Prostate gland (tissue), 2 donors: ENCODE measurements around the gene SNRPN. TPM values are rescaled to one million over a fixed set of nuclear protein-coding genes. Genes with fewer than 3 reads are reported as not detected.
A peak's percentile ranks its signal among the peaks of the same experiment; 100 is the strongest.

Source experiments
- DNase-seq: peaks from one replicate; pipeline ENCODE4 v3.0.0-alpha.2; 2019; ENCODE audit warnings: low spot score
- H3K27ac ChIP-seq, 2 donors: fragments of 200-600 bp; sonication (generic); 2 replicates each; pipeline ENCODE4 v1.5.1; 2017 to 2019
- H3K27me3 ChIP-seq: fragments of 200-600 bp; sonication (generic); replicated peaks from 2 replicates; pipeline ENCODE4 v1.5.1; 2019; ENCODE audit not compliant: insufficient read depth
- H3K36me3 ChIP-seq, 2 donors: fragments of 200-600 bp; sonication (generic); 1 replicate in 1 of 2; 2 replicates in 1 of 2; pipeline versions ENCODE4 v1.5.1 to v1.8.1; 2017 to 2019
- H3K4me1 ChIP-seq: fragments of 200-600 bp; sonication (generic); replicated peaks from 2 replicates; pipeline ENCODE4 v1.5.1; 2019
- H3K4me3 ChIP-seq, 2 donors: fragments of 200-600 bp; sonication (generic); 2 replicates each; pipeline ENCODE4 v1.5.1; 2017 to 2019
- H3K9me3 ChIP-seq: fragments of 200-600 bp; sonication (generic); 2 replicates; pipeline ENCODE4 v1.5.1; 2017
- POLR2A ChIP-seq: fragments of 450-650 bp; IDR thresholded peaks from one replicate; pipeline ENCODE4 v1.6.1; 2016; ENCODE audit warnings: antibody characterized with exemption, mild to moderate bottlenecking
- POLR2AphosphoS5 ChIP-seq: sonication (generic); formaldehyde crosslinking; IDR thresholded peaks from one replicate; pipeline ENCODE4 v1.6.1; 2017; ENCODE audit warnings: antibody characterized with exemption
- WGBS: methylation state at CpG from one replicate; pipeline ENCODE4 v1.1.5; 2018; 5-methylcytosine and 5-hydroxymethylcytosine counted together
- intact Hi-C: fragments of 100-400 bp; cut with DNase I; formaldehyde crosslinking; loops from one replicate; pipeline ENCODE4 v1.14.2; 2022
- total RNA-seq, 2 donors: library from RNA; depleted of rRNA; stranded (reverse); fragments of >200 nt; gene quantifications; one replicate each; pipeline ENCODE4 v1.1.0, GENCODE V29; 2016
- TF ChIP-seq, protein P1 (sequence below), 4 experiments: fragments of 200-600 bp in 2 of 4; fragments of 450-650 bp in 2 of 4; sonication (generic) in 2 of 4; IDR thresholded peaks; 1 replicate in 3 of 4; 2 replicates in 1 of 4; pipeline ENCODE4 v1.5.1; 2016 to 2019; ENCODE audit warnings: antibody characterized with exemption in 4 of 4, mild to moderate bottlenecking in 2 of 4, moderate library complexity in 2 of 4

Gene SNRPN
- total RNA-seq, 2 donors from 2014 or later: 312 to 514 TPM

DNA sequence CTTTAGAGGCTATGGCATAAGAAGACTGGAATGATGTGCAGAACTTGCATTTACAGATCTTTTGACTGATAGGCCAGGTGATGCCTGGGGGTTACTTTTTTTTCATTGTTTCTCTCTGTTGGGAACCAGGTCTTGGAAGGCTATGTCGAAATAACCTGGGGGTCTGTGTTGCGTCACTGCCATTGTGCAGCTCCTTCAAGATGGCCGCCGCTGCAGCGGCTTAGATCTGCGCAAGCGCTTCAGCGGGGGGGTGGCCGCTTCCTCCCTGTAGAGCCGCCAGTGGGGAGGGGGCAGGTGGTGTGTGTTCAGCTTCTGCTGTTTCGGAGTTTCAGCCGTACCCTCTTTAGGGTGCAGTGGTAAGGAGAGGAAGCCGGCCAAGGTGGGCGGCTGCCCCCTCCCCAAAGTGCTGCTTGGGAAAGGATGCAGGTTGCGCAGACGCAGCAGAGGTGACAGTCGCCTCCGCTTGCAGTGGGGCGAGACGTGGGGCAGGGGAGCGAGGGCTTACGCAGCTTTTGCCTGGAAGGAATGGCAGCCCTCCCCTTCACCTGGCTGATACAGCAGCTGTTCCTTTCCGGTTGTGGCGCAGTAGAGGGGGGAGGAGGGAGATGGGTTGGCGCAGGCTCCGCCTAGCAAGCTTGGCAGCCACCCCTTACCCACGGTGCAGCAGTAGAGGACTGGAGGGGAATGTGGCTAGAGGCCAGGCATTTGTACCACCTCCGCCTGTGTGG, 1.5 kb downstream of the SNRPN start:
- Histone ChIP-seq H3K4me1 (no peaks in the 10 kb centered on the region), H3K27me3 (no peaks in the 10 kb centered on the region), H3K4me3 (peak overlapping the region; percentile 61 to 65), H3K27ac (peak overlapping the region; percentile 80 to 90), H3K36me3 (no peaks in the 10 kb centered on the region), H3K9me3 (no peaks in the 10 kb centered on the region)
- intact Hi-C loops: loop anchor here (5.0 kb wide), 1 partner anchor 481 kb away; the partner anchor contains the start of gene UBE3A
- 44% methylated on average over 28 of the region's 28 CpGs for WGBS
- DNase-seq: peak; percentile 75
- TF ChIP-seq POLR2A (peak; percentile 16), POLR2AphosphoS5 (peak; percentile 66)
- TF ChIP-seq, protein P1, sequence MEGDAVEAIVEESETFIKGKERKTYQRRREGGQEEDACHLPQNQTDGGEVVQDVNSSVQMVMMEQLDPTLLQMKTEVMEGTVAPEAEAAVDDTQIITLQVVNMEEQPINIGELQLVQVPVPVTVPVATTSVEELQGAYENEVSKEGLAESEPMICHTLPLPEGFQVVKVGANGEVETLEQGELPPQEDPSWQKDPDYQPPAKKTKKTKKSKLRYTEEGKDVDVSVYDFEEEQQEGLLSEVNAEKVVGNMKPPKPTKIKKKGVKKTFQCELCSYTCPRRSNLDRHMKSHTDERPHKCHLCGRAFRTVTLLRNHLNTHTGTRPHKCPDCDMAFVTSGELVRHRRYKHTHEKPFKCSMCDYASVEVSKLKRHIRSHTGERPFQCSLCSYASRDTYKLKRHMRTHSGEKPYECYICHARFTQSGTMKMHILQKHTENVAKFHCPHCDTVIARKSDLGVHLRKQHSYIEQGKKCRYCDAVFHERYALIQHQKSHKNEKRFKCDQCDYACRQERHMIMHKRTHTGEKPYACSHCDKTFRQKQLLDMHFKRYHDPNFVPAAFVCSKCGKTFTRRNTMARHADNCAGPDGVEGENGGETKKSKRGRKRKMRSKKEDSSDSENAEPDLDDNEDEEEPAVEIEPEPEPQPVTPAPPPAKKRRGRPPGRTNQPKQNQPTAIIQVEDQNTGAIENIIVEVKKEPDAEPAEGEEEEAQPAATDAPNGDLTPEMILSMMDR (IDR thresholded peaks at IDR 0.05): no peak

DNA sequence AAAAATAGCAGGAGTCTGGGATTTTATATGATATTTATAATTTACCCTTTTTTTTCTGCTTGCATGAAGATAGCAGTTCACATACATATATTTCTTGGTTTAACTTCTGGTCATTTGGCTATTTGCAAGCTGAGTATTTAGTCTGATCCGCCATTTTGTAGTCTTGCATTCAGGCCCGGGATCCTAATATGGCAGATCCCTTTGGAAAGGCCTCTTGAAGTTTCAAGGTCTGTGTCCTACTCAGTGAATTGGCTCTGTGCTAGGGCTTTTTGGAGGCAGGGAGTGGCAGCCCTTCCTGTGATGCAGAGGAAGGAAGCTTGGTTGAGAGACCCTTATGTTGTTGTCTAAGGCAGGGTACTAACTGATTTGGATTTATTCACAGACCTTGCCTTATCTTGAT, 2.9 kb downstream of the SNRPN start:
- intact Hi-C loops: loop anchor here (5.0 kb wide), 1 partner anchor 480 kb away; the partner anchor contains the start of gene UBE3A
- H3K27ac ChIP-seq: no peak overlapping the region
- peak overlapping the region in 1 of 2 donors; percentile 61 for H3K4me3 ChIP-seq
- H3K9me3 ChIP-seq: no peaks in the 10 kb centered on the region
- 79% methylated on average over 2 of the region's 2 CpGs for WGBS
- TF ChIP-seq POLR2A (no peak), POLR2AphosphoS5 (no peak)
- TF ChIP-seq, protein P1 (IDR thresholded peaks at IDR 0.05): no peak
- H3K36me3 ChIP-seq: no peaks in the 10 kb centered on the region
- DNase-seq: no peak
- H3K4me1 ChIP-seq: no peaks in the 10 kb centered on the region
- no peaks in the 10 kb centered on the region for H3K27me3 ChIP-seq

DNA sequence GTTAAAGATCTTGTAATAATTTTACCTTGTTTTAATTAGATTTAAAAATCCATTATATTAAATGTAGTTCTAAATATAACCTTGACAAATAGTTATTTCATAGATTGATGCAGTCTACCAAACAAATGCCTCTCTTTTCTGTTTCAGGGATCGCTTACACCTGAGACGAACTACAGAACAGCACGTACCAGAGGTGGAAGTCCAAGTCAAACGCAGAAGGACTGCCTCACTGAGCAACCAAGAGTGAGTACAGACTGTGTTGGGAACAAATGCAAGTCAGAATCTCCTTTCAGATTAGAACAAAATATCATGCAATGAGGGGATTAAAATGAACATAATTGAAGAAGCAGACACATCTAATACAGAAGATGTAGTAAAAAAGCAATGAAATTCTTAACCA, 7.2 kb downstream of the SNRPN start:
- TF ChIP-seq POLR2A: no peak
- TF ChIP-seq, protein P1 (IDR thresholded peaks at IDR 0.05): no peak
- H3K27ac ChIP-seq: no peak overlapping the region
- intact Hi-C loops: no loop called here
- no peaks in the 10 kb centered on the region for H3K36me3 ChIP-seq
- no peaks in the 10 kb centered on the region for H3K4me1 ChIP-seq
- H3K27me3 ChIP-seq: no peaks in the 10 kb centered on the region
- no peaks in the 10 kb centered on the region for H3K9me3 ChIP-seq
- no peak for DNase-seq
- no peak overlapping the region for H3K4me3 ChIP-seq
- WGBS: 75% methylated on average over 4 of the region's 4 CpGs

DNA sequence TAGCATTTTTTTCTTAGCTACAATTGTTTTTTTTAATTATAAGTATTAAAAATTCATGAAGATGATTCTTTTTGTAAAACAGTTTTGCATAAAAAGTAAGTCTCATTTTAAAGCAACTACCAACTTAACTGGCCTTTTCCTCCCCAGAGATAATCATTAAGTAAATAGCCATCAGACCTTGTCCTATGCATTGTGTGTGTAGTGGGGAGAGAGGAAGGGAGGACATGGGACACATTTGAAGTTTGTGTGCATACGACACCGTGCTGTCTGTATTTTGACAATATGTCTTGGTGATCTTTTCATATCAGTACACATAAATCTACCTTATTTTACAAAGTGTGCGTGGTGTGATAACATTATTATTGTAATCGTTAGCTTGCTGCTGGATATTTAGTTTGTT, 8.1 kb downstream of the SNRPN start:
- Histone ChIP-seq H3K27ac (no peak overlapping the region), H3K9me3 (no peaks in the 10 kb centered on the region), H3K4me3 (no peak overlapping the region), H3K36me3 (no peaks in the 10 kb centered on the region), H3K27me3 (no peaks in the 10 kb centered on the region), H3K4me1 (no peaks in the 10 kb centered on the region)
- no peak for DNase-seq
- intact Hi-C loops: no loop called here
- WGBS: 84% methylated on average over 4 of the region's 4 CpGs
- TF ChIP-seq, protein P1 (IDR thresholded peaks at IDR 0.05): no peak
- no peak for TF ChIP-seq POLR2AphosphoS5
- TF ChIP-seq POLR2A: no peak
